K562 (cell line): Measurements from ENCODE around the gene PTPN11. TPM values are rescaled to one million over a fixed set of nuclear protein-coding genes. Genes with fewer than 3 reads are reported as not detected.
A peak's percentile ranks its signal among the peaks of the same experiment; 100 is the strongest.

Source experiments
- ASH1L ChIP-seq: fragments of 450-650 bp; IDR thresholded peaks from 2 replicates; pipeline ENCODE4 v1.6.1; 2018; ENCODE audit warnings: borderline replicate concordance, mild to moderate bottlenecking, low read depth; ENCODE audit not compliant: partially characterized antibody
- ATF1 ChIP-seq, 2 experiments: fragments of 450-650 bp in 1 of 2; IDR thresholded peaks; 2 replicates each; pipeline ENCODE4 v1.6.1; 2016; ENCODE audit warnings: missing compliant biosample characterization in 1 of 2, missing genetic modification characterization in 1 of 2
- EP400 ChIP-seq: fragments of 450-650 bp; IDR thresholded peaks from 2 replicates; pipeline ENCODE4 v1.6.1; 2017; ENCODE audit warnings: antibody characterized with exemption, mild to moderate bottlenecking, moderate library complexity
- ETV5 ChIP-seq: sonication (generic); formaldehyde crosslinking; IDR thresholded peaks from 2 replicates; pipeline ENCODE4 v1.4.0; 2020; ENCODE audit warnings: low read depth, mild to moderate bottlenecking, missing genetic modification reagents
- FOXA1 ChIP-seq: fragments of 450-650 bp; IDR thresholded peaks from 2 replicates; pipeline ENCODE4 v1.6.1; 2016; ENCODE audit warnings: mild to moderate bottlenecking, borderline replicate concordance
- FOXK2 ChIP-seq, 2 experiments: fragments of 450-650 bp; IDR thresholded peaks in 1 of 2; conservative IDR thresholded peaks in 1 of 2; 2 replicates each; pipeline ENCODE4 v1.6.1; 2016; ENCODE audit warnings: low read depth in 2 of 2, mild to moderate bottlenecking in 1 of 2
- LEF1 ChIP-seq: fragments of 450-650 bp; IDR thresholded peaks from 2 replicates; pipeline ENCODE4 v1.6.1; 2016; ENCODE audit warnings: mild to moderate bottlenecking
- NCOA1 ChIP-seq: fragments of 450-650 bp; IDR thresholded peaks from 2 replicates; pipeline ENCODE4 v1.6.1; 2016; ENCODE audit warnings: low read depth
- POLR3G ChIP-seq: IDR thresholded peaks from 2 replicates; pipeline ENCODE4 v1.6.1; 2011; ENCODE audit not compliant: insufficient read length, insufficient replicate concordance; ENCODE audit errors: extremely low read depth
- RBM17 ChIP-seq: fragments of 200-400 bp; formaldehyde crosslinking; IDR thresholded peaks from 2 replicates; pipeline ENCODE4 v1.6.1; 2017; ENCODE audit warnings: low read depth, mild to moderate bottlenecking, low read length, borderline replicate concordance
- RCOR1 ChIP-seq, 2 experiments: IDR thresholded peaks; 2 replicates each; pipeline ENCODE4 v1.6.1; 2012; ENCODE audit warnings: low read depth in 2 of 2, low read length in 2 of 2, borderline replicate concordance in 1 of 2, improper control_type of control experiment in 1 of 2
- SLC30A9 ChIP-seq: fragments of 250-450 bp; sonication (Bioruptor Pico); IDR thresholded peaks from 2 replicates; pipeline ENCODE4 v1.8.0; 2022; ENCODE audit warnings: mild to moderate bottlenecking, moderate library complexity
- ZFP1 ChIP-seq: fragments of 450-650 bp; formaldehyde crosslinking; IDR thresholded peaks from 2 replicates; pipeline ENCODE4 v1.4.0; 2020; ENCODE audit warnings: mild to moderate bottlenecking, mixed read lengths
- polyA plus RNA-seq, 8 experiments: library from polyadenylated mRNA; depleted of rRNA in 4 of 8; stranded (reverse) in 5 of 8; unstranded in 3 of 8; fragments of >200 nt; fragmentation: Nextera tagmentation in 2 of 8; fragmentation: Illumina TruSeq in 1 of 8; extraction: Ambion mirVana in 2 of 8; extraction: Trizol in 1 of 8; gene quantifications; 2 replicates each; pipeline versions ENCODE4 v1.2.1 to v1.2.3, GENCODE V29; 2011 to 2014; ENCODE audit warnings: inconsistent platforms in 1 of 8, missing spikeins in 1 of 8
- total RNA-seq, 7 experiments: library from RNA; depleted of rRNA in 6 of 7; stranded (reverse); fragments of >200 nt in 6 of 7; fragmentation: Illumina TruSeq in 2 of 7; extraction: Trizol in 2 of 7; gene quantifications; 2 replicates each; pipeline versions ENCODE4 v1.2.1 to v1.2.3, GENCODE V29; 2011 to 2021; ENCODE audit warnings: low replicate concordance in 1 of 7
- TF ChIP-seq, protein P1 (sequence below): fragments of 250-450 bp; sonication (Bioruptor Pico); IDR thresholded peaks from 2 replicates; pipeline ENCODE4 v1.8.0; 2021; ENCODE audit warnings: moderate library complexity, mild to moderate bottlenecking, inconsistent platforms
- TF ChIP-seq, protein P2 (sequence below): fragments of 450-650 bp; IDR thresholded peaks from 2 replicates; pipeline ENCODE4 v1.6.1; 2018; ENCODE audit not compliant: partially characterized antibody
- TF ChIP-seq, protein P3 (sequence below): sonication (generic); formaldehyde crosslinking; IDR thresholded peaks from 2 replicates; pipeline ENCODE4 v1.9.0; 2022; ENCODE audit warnings: mild to moderate bottlenecking, missing genetic modification reagents
- TF ChIP-seq, protein P4 (sequence below): sonication (generic); formaldehyde crosslinking; IDR thresholded peaks from 2 replicates; pipeline ENCODE4 v1.8.0; 2022; ENCODE audit warnings: mild to moderate bottlenecking, missing genetic modification reagents

The PTPN11 gene
- total and polyA plus RNA-seq, 9 of the 15 experiments (the other 6 are each of a cell fraction or from before 2014, with no cell fraction given) = 22.5 to 126 (median 79.7) TPM

DNA sequence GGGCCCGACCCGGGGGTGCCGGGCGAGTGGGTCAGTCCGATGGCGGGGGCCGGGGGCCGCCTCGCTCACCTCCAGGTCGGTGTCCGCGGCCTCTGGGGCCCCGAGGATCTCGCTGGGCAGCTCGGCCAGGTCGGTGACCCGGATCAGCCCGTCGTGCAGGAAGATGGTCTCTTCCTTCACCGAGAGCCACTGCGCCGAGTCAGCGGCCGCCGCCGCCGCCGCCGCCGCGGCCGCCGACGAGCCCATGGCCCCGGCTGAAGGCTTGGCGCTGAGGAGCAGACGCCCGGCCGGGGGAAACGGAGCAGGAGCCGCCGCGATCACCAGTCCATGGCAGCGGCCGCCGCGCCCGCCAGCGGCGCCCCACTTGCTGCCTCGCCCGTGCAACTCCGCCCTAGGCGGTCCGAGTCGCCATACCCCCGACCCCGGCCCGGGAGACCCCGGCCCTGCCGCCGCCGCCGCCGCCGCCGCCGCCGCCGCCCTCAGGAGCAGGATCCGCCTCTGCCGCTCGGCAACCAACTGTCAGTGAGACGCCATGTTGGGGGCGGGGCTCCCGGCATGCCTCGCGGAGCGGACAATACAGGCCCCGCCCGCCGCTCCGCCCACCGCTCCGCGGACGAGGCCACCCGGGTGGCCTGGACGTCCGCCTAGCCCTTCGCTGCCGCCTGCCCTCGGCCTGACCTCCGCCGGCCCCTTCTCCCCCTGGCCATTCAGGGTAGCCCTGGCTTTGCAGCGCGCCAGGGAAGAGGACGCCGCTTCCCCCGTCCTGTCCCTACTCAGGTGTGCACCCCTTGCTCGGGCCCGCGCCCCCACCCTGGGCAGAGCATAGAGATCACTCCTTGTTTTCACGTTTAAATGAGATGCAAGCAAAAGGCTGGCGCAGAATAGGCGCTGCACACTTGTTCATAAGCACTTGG lies 36.6 kb upstream of the PTPN11 start, which contains the start of gene HECTD4 (continued):
- TF ChIP-seq SLC30A9 (no peak), FOXK2 (conservative IDR thresholded peaks at IDR 0.05 in 1 of 2, IDR thresholded peaks at IDR 0.05 in 1 of 2; ENCODE audit: low read depth in 2 of 2) (peak; percentile 69 to 73), LEF1 (no peak), FOXA1 (no peak), RBM17 (no peak), NCOA1 (no peak), ASH1L (no peak), POLR3G (no peak), ZFP1 (CRISPR knock-in tag) (no peak), ETV5 (peak; percentile 28; the same call in 1 of the 2 replicates), EP400 (peak; percentile 44; the same call in 1 of the 2 replicates), ATF1 (CRISPR knock-in tag; IDR thresholded peaks at IDR 0.05) (no peak), ATF1 (tag; IDR thresholded peaks at IDR 0.05) (peak; percentile 61), RCOR1 (IDR thresholded peaks at IDR 0.05; ENCODE audit: borderline replicate concordance in 1 of 2, low read depth in 2 of 2, low read length in 2 of 2) (0 out of 4 replicates have a peak, but pooled peaks of 1 of the 2 experiments have one; percentile 23)
- TF ChIP-seq, protein P1, sequence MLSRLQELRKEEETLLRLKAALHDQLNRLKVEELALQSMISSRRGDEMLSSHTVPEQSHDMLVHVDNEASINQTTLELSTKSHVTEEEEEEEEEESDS (CRISPR knock-in tag) = no peak
- TF ChIP-seq, protein P2, sequence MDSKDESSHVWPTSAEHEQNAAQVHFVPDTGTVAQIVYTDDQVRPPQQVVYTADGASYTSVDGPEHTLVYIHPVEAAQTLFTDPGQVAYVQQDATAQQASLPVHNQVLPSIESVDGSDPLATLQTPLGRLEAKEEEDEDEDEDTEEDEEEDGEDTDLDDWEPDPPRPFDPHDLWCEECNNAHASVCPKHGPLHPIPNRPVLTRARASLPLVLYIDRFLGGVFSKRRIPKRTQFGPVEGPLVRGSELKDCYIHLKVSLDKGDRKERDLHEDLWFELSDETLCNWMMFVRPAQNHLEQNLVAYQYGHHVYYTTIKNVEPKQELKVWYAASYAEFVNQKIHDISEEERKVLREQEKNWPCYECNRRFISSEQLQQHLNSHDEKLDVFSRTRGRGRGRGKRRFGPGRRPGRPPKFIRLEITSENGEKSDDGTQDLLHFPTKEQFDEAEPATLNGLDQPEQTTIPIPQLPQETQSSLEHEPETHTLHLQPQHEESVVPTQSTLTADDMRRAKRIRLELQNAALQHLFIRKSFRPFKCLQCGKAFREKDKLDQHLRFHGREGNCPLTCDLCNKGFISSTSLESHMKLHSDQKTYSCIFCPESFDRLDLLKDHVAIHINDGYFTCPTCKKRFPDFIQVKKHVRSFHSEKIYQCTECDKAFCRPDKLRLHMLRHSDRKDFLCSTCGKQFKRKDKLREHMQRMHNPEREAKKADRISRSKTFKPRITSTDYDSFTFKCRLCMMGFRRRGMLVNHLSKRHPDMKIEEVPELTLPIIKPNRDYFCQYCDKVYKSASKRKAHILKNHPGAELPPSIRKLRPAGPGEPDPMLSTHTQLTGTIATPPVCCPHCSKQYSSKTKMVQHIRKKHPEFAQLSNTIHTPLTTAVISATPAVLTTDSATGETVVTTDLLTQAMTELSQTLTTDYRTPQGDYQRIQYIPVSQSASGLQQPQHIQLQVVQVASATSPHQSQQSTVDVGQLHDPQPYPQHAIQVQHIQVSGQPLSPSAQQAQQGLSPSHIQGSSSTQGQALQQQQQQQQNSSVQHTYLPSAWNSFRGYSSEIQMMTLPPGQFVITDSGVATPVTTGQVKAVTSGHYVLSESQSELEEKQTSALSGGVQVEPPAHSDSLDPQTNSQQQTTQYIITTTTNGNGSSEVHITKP = peak; percentile 96
- TF ChIP-seq, protein P3, sequence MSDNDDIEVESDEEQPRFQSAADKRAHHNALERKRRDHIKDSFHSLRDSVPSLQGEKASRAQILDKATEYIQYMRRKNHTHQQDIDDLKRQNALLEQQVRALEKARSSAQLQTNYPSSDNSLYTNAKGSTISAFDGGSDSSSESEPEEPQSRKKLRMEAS (CRISPR knock-in tag) = no peak; the same call in 1 of the 2 replicates
- TF ChIP-seq, protein P4, sequence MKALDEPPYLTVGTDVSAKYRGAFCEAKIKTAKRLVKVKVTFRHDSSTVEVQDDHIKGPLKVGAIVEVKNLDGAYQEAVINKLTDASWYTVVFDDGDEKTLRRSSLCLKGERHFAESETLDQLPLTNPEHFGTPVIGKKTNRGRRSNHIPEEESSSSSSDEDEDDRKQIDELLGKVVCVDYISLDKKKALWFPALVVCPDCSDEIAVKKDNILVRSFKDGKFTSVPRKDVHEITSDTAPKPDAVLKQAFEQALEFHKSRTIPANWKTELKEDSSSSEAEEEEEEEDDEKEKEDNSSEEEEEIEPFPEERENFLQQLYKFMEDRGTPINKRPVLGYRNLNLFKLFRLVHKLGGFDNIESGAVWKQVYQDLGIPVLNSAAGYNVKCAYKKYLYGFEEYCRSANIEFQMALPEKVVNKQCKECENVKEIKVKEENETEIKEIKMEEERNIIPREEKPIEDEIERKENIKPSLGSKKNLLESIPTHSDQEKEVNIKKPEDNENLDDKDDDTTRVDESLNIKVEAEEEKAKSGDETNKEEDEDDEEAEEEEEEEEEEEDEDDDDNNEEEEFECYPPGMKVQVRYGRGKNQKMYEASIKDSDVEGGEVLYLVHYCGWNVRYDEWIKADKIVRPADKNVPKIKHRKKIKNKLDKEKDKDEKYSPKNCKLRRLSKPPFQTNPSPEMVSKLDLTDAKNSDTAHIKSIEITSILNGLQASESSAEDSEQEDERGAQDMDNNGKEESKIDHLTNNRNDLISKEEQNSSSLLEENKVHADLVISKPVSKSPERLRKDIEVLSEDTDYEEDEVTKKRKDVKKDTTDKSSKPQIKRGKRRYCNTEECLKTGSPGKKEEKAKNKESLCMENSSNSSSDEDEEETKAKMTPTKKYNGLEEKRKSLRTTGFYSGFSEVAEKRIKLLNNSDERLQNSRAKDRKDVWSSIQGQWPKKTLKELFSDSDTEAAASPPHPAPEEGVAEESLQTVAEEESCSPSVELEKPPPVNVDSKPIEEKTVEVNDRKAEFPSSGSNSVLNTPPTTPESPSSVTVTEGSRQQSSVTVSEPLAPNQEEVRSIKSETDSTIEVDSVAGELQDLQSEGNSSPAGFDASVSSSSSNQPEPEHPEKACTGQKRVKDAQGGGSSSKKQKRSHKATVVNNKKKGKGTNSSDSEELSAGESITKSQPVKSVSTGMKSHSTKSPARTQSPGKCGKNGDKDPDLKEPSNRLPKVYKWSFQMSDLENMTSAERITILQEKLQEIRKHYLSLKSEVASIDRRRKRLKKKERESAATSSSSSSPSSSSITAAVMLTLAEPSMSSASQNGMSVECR = 0 out of 2 replicates have a peak, but pooled peaks have one; percentile 32
